Measurements from ENCODE around the gene RAB5B.
"Not testable (repeated sequence)": the region's sequence is repeated elsewhere in the genome, so short reads cannot be mapped to it uniquely, and the experiment has no call there.

Gene RAB5B

GRCh38 chr12:55979069-55979468, 5.2 kb downstream of the RAB5B start:
- no peak for TF ChIP-seq Cebpa-rat (IDR thresholded peaks at IDR 0.05)
- peaks cover 27% of the 10 kb centered on the region for H4K20me1 ChIP-seq
- H3K27me3 ChIP-seq: no peaks in the 10 kb centered on the region
- H3K4me2 ChIP-seq: no peak overlapping the region
- peaks cover 73% of the 10 kb centered on the region for H3K4me1 ChIP-seq
- no peaks in the 10 kb centered on the region for H3K9me3 ChIP-seq
- H3K36me3 ChIP-seq: peaks cover 35% of the 10 kb centered on the region
- H3K9ac ChIP-seq: no peak overlapping the region
- H3K27ac ChIP-seq: no peak overlapping the region
- H3K4me3 ChIP-seq: no peak overlapping the region

- H3K9ac ChIP-seq, H3K9me3 ChIP-seq, H3K27me3 ChIP-seq, H3K4me3 ChIP-seq: not testable (repeated sequence)
- H3K27ac ChIP-seq: peak overlapping the region; percentile 33; the same call in 1 of the 2 replicates
- H3K4me1 ChIP-seq: peaks cover 71% of the 10 kb centered on the region
- peak overlapping the region; percentile 65 for H3K4me2 ChIP-seq
- peaks cover 27% of the 10 kb centered on the region for H4K20me1 ChIP-seq
- peaks cover 58% of the 10 kb centered on the region for H3K36me3 ChIP-seq
These were observed 8.0 kb downstream of the RAB5B start for GRCh38 chr12:55981882-55982281.

- TF ChIP-seq Cebpa-rat (IDR thresholded peaks at IDR 0.05): no peak
- peak overlapping the region; percentile 23; the same call in 1 of the 2 replicates for H3K9ac ChIP-seq
- H3K4me2 ChIP-seq: peak overlapping the region; percentile 65
- peak overlapping the region; percentile 38; the same call in 1 of the 2 replicates for H3K4me3 ChIP-seq
- H3K36me3 ChIP-seq: peaks cover 64% of the 10 kb centered on the region
- H3K4me1 ChIP-seq: peaks cover 66% of the 10 kb centered on the region
- H3K27ac ChIP-seq: peak overlapping the region; percentile 45; the same call in 1 of the 2 replicates
- no peaks in the 10 kb centered on the region for H3K9me3 ChIP-seq
- no peaks in the 10 kb centered on the region for H3K27me3 ChIP-seq
- peaks cover 27% of the 10 kb centered on the region for H4K20me1 ChIP-seq
These were observed 8.6 kb downstream of the RAB5B start for GRCh38 chr12:55982319-55982936.

- peak overlapping the region; percentile 65 for H3K4me2 ChIP-seq
- peak overlapping the region; percentile 23; the same call in 1 of the 2 replicates for H3K9ac ChIP-seq
- H4K20me1 ChIP-seq: peaks cover 27% of the 10 kb centered on the region
- no peak for TF ChIP-seq Cebpa-rat (IDR thresholded peaks at IDR 0.05)
- peak overlapping the region; percentile 57 for H3K27ac ChIP-seq
- H3K36me3 ChIP-seq: peaks cover 73% of the 10 kb centered on the region
- no peaks in the 10 kb centered on the region for H3K27me3 ChIP-seq
- no peaks in the 10 kb centered on the region for H3K9me3 ChIP-seq
- peaks cover 57% of the 10 kb centered on the region for H3K4me1 ChIP-seq
- peak overlapping the region; percentile 38; the same call in 1 of the 2 replicates for H3K4me3 ChIP-seq
These were observed 9.5 kb downstream of the RAB5B start for GRCh38 chr12:55983232-55983842.

GRCh38 chr12:55984861-55985260, 11.0 kb downstream of the RAB5B start:
- no peak overlapping the region for H3K27ac ChIP-seq
- no peaks in the 10 kb centered on the region for H3K9me3 ChIP-seq
- peak overlapping the region; percentile 65; the same call in 1 of the 2 replicates for H3K4me2 ChIP-seq
- TF ChIP-seq Cebpa-rat (IDR thresholded peaks at IDR 0.05): no peak
- peaks cover 49% of the 10 kb centered on the region for H3K4me1 ChIP-seq
- no peaks in the 10 kb centered on the region for H3K27me3 ChIP-seq
- no peak overlapping the region for H3K9ac ChIP-seq
- H3K4me3 ChIP-seq: no peak overlapping the region
- H4K20me1 ChIP-seq: peaks cover 20% of the 10 kb centered on the region
- H3K36me3 ChIP-seq: peaks cover 74% of the 10 kb centered on the region

- Histone ChIP-seq H3K27me3 (no peaks in the 10 kb centered on the region), H3K36me3 (peaks cover 74% of the 10 kb centered on the region), H4K20me1 (peaks cover 20% of the 10 kb centered on the region), H3K27ac (no peak overlapping the region), H3K9me3 (no peaks in the 10 kb centered on the region), H3K4me3 (no peak overlapping the region), H3K4me2 (0 out of 2 replicates have a peak overlapping the region, but pooled peaks have one; percentile 2), H3K9ac (no peak overlapping the region), H3K4me1 (peaks cover 49% of the 10 kb centered on the region)
- no peak for TF ChIP-seq Cebpa-rat (IDR thresholded peaks at IDR 0.05)
These were observed 11.5 kb downstream of the RAB5B start for GRCh38 chr12:55985341-55985740.

- not testable (repeated sequence) for H3K4me2 ChIP-seq, H3K27ac ChIP-seq, H3K9me3 ChIP-seq, H3K4me3 ChIP-seq, H3K27me3 ChIP-seq, H3K9ac ChIP-seq
- Histone ChIP-seq H4K20me1 (peaks cover 20% of the 10 kb centered on the region), H3K4me1 (peaks cover 49% of the 10 kb centered on the region), H3K36me3 (peaks cover 74% of the 10 kb centered on the region)
These were observed 12.1 kb downstream of the RAB5B start for GRCh38 chr12:55985976-55986375.

GRCh38 chr12:55991110-55991509, 17.2 kb downstream of the RAB5B start:
- Histone ChIP-seq H3K27ac (no peak overlapping the region), H3K4me1 (no peaks in the 10 kb centered on the region), H3K9me3 (no peaks in the 10 kb centered on the region), H4K20me1 (no peaks in the 10 kb centered on the region), H3K9ac (no peak overlapping the region), H3K4me2 (no peak overlapping the region), H3K4me3 (no peak overlapping the region), H3K36me3 (peaks cover 94% of the 10 kb centered on the region), H3K27me3 (no peaks in the 10 kb centered on the region)
- TF ChIP-seq Cebpa-rat (IDR thresholded peaks at IDR 0.05): no peak

GRCh38 chr12:55993230-55993853, 19.5 kb downstream of the RAB5B start:
- no peak overlapping the region for H3K4me3 ChIP-seq
- no peaks in the 10 kb centered on the region for H3K9me3 ChIP-seq
- H3K4me1 ChIP-seq: peaks cover 9% of the 10 kb centered on the region
- H3K36me3 ChIP-seq: peaks cover 79% of the 10 kb centered on the region
- TF ChIP-seq Cebpa-rat (IDR thresholded peaks at IDR 0.05): no peak
- 0 out of 2 replicates have a peak overlapping the region, but pooled peaks have one; percentile 7 for H3K27ac ChIP-seq
- H4K20me1 ChIP-seq: no peaks in the 10 kb centered on the region
- H3K4me2 ChIP-seq: no peak overlapping the region
- H3K27me3 ChIP-seq: no peaks in the 10 kb centered on the region
- H3K9ac ChIP-seq: peak overlapping the region; percentile 48; the same call in 1 of the 2 replicates

GRCh38 chr12:55995366-55995765, 21.5 kb downstream of the RAB5B start:
- no peak for TF ChIP-seq Cebpa-rat (IDR thresholded peaks at IDR 0.05)
- Histone ChIP-seq H3K9me3 (no peaks in the 10 kb centered on the region), H3K27me3 (no peaks in the 10 kb centered on the region), H3K4me1 (peaks cover 9% of the 10 kb centered on the region), H3K36me3 (peaks cover 58% of the 10 kb centered on the region), H3K4me2 (no peak overlapping the region), H4K20me1 (no peaks in the 10 kb centered on the region), H3K9ac (no peak overlapping the region; the same call in 1 of the 2 replicates), H3K27ac (no peak overlapping the region), H3K4me3 (no peak overlapping the region)

Measured in BLaER1 (cell line).